ENCODE measurements around the gene SMC6.

SMC6 gene

GRCh38 chr2:17710547-17711248 lies 42.9 kb downstream of the SMC6 start:
- no peak for DNase-seq (ENCODE audit: low read depth)

- no peak for DNase-seq (ENCODE audit: low read depth)
These were observed 43.7 kb downstream of the SMC6 start for GRCh38 chr2:17709897-17710296.

GRCh38 chr2:17708501-17708900 lies 45.1 kb downstream of the SMC6 start:
- DNase-seq (ENCODE audit: low read depth), result no peak

GRCh38 chr2:17706845-17707244 lies 46.8 kb downstream of the SMC6 start:
- DNase-seq (ENCODE audit: low read depth), result no peak

- DNase-seq (ENCODE audit: low read depth), result no peak
These were observed 62.8 kb downstream of the SMC6 start for GRCh38 chr2:17690776-17691175.

- DNase-seq (ENCODE audit: low read depth), result no peak
These were observed 64.6 kb downstream of the SMC6 start for GRCh38 chr2:17689010-17689409.

- DNase-seq (ENCODE audit: low read depth), result no peak
These were observed 65.0 kb downstream of the SMC6 start for GRCh38 chr2:17688600-17688999.

GRCh38 chr2:17683981-17684380 lies 69.6 kb downstream of the SMC6 start:
- no peak for DNase-seq (ENCODE audit: low read depth)

GRCh38 chr2:17682098-17682857 lies 71.3 kb downstream of the SMC6 start:
- DNase-seq (ENCODE audit: low read depth), result no peak

GRCh38 chr2:17680119-17680518 lies 73.5 kb downstream of the SMC6 start:
- no peak for DNase-seq (ENCODE audit: low read depth)

- DNase-seq (ENCODE audit: low read depth), result no peak
These were observed 78.8 kb downstream of the SMC6 start for GRCh38 chr2:17674817-17675216.

GRCh38 chr2:17672583-17673317 lies 80.9 kb downstream of the SMC6 start:
- no peak for DNase-seq (ENCODE audit: low read depth)

- no peak for DNase-seq (ENCODE audit: low read depth)
These were observed 85.7 kb downstream of the SMC6 start for GRCh38 chr2:17667898-17668297.

- no peak for DNase-seq (ENCODE audit: low read depth)
These were observed 89.1 kb downstream of the SMC6 start for GRCh38 chr2:17664534-17664933.

- no peak for DNase-seq (ENCODE audit: low read depth)
These were observed 90.9 kb downstream of the SMC6 start for GRCh38 chr2:17662723-17663122.

- no peak for DNase-seq (ENCODE audit: low read depth)
These were observed 92.2 kb downstream of the SMC6 start for GRCh38 chr2:17661460-17661859.

- DNase-seq (ENCODE audit: low read depth), result no peak
These were observed 93.4 kb downstream of the SMC6 start for GRCh38 chr2:17660219-17660618.

- DNase-seq (ENCODE audit: low read depth), result no peak
These were observed 95.3 kb downstream of the SMC6 start for GRCh38 chr2:17658251-17658843.

GRCh38 chr2:17657759-17658158 lies 95.9 kb downstream of the SMC6 start:
- DNase-seq (ENCODE audit: low read depth), result no peak

GRCh38 chr2:17652681-17653394 lies 100.8 kb downstream of the SMC6 start:
- DNase-seq (ENCODE audit: low read depth), result no peak

- DNase-seq (ENCODE audit: low read depth), result no peak
These were observed 104.6 kb downstream of the SMC6 start for GRCh38 chr2:17649026-17649425.

- no peak for DNase-seq (ENCODE audit: low read depth)
These were observed 105.0 kb downstream of the SMC6 start for GRCh38 chr2:17648581-17648980.

All from stimulated activated CD8-positive, alpha-beta memory T cell treated with anti-CD3 and anti-CD28 coated beads, Interleukin-12 subunit alpha, Interleukin-12 subunit beta, amount 100 ng/mL, for 4 hours (primary cell).